ENCODE data around the gene TREH. TPM values are rescaled to one million over a fixed set of nuclear protein-coding genes. Genes with fewer than 3 reads are reported as not detected.
A peak's percentile ranks its signal among the peaks of the same experiment; 100 is the strongest.
"Not testable (repeated sequence)": the region's sequence is repeated elsewhere in the genome, so short reads cannot be mapped to it uniquely, and the experiment has no call there.

TREH gene
- total and polyA plus RNA-seq, 2 of the 8 experiments (the other 6 are each of a cell fraction or from before 2014, with no cell fraction given), result 0.03 TPM; not detected in 1

DNA sequence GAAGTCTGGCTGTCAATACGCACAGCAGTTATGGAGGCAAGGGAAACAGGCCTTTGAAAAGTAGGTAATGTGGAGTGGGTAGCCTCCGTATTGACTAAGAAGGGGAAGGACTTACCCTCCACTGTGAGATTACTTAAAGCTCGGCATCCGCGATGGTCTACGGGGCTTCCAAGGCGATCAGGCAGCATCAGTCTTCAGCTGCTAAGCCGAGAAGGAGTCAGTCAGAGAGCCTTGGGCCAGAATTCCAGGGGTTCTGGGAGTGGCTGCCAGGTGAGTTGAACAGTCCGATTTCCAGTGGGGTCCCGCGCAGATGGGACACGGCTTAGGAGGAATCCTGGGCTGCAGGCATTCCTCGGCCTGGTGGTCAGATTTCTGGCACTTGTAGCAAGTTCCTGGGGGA, 40.6 kb upstream of the TREH start:
- 0 out of 2 replicates have a peak overlapping the region, but pooled peaks have one; percentile 26 for H2BK5ac ChIP-seq (ENCODE audit: low read depth, low read length)
- peaks cover 4 to 12% (median 7%) of the 10 kb centered on the region in 4 experiments for H3K4me1 ChIP-seq (replicated peaks in 1 of 4; ENCODE audit: control insufficient read depth in 3 of 4, insufficient read depth in 4 of 4, low read length in 3 of 4)
- H3K79me2 ChIP-seq (ENCODE audit: control insufficient read depth in 1 of 2, insufficient read depth in 2 of 2, low read length in 2 of 2), result peaks cover 0 to 46% of the 10 kb centered on the region in 2 experiments; a peak in 2 of 4 replicates
- H3K23ac ChIP-seq (ENCODE audit: insufficient read length); FAIRE-seq; H4K8ac ChIP-seq (ENCODE audit: extremely low read depth, insufficient read depth, low read length); H2AFZ ChIP-seq (ENCODE audit: low read length); H3K27ac ChIP-seq (ENCODE audit: low read depth, low read length); H3K4ac ChIP-seq (replicated peaks; ENCODE audit: insufficient read length, low read depth, low read length); H3K14ac ChIP-seq (ENCODE audit: insufficient read length); H2BK12ac ChIP-seq (ENCODE audit: low read depth, low read length); H4K91ac ChIP-seq (replicated peaks; ENCODE audit: insufficient read length, low read length); H2AK5ac ChIP-seq (ENCODE audit: low read depth, low read length); H4K20me1 ChIP-seq (replicated peaks in 1 of 2; ENCODE audit: control insufficient read depth in 1 of 2, insufficient read depth in 2 of 2, low read length in 2 of 2); CTCF ChIA-PET (ENCODE audit: partially characterized antibody); H3K23me2 ChIP-seq (ENCODE audit: low read depth, low read length); H3K27me3 ChIP-seq (replicated peaks in 1 of 4; ENCODE audit: control insufficient read depth in 3 of 4, extremely low read depth in 1 of 4, insufficient read depth in 3 of 4, low read length in 3 of 4); H2BK120ac ChIP-seq (replicated peaks; ENCODE audit: low read depth, low read length); H2BK20ac ChIP-seq (ENCODE audit: low read length); H2BK15ac ChIP-seq (ENCODE audit: low read length); H3K9me3 ChIP-seq (ENCODE audit: insufficient read depth in 2 of 2, low read depth in 1 of 2, low read length in 1 of 2); H3K56ac ChIP-seq (replicated peaks; ENCODE audit: insufficient read length, low read depth, low read length); H3K79me1 ChIP-seq (ENCODE audit: low read depth, low read length): not testable (repeated sequence)
- H3K4me3 ChIP-seq (ENCODE audit: extremely low read depth in 1 of 4, insufficient read depth in 2 of 4, low read depth in 3 of 4, low read length in 4 of 4), result peak overlapping the region; percentile 32 to 62 (median 46); a peak in 7 of 8 replicates
- peak overlapping the region; percentile 71 to 83 for H3K4me2 ChIP-seq (ENCODE audit: insufficient read depth in 1 of 2, low read depth in 2 of 2, low read length in 2 of 2)
- H3K18ac ChIP-seq (ENCODE audit: extremely low read depth, low read length), result peak overlapping the region; percentile 60
- peak overlapping the region; percentile 66 for H4K5ac ChIP-seq (ENCODE audit: insufficient read length, low read depth, low read length)
- peaks cover 0 to 15% (median 0%) of the 10 kb centered on the region in 4 experiments; a peak in 1 of 8 replicates for H3K36me3 ChIP-seq (ENCODE audit: control insufficient read depth in 2 of 4, insufficient read depth in 4 of 4, low read length in 3 of 4)
- POLR2A ChIA-PET (ENCODE audit: partially characterized antibody), result interaction anchor here (0.6 to 1.4 kb wide), 4 partner anchors 14 to 285 kb away, joined by 3 to 5 read pairs (median 4); no protein-coding TSS in a partner anchor
- WGBS, 2 experiments (ENCODE audit: extremely low coverage in 1 of 2, insufficient coverage in 1 of 2, insufficient read length in 1 of 2, insufficient replicate concordance in 2 of 2, low coverage in 1 of 2, low lambda C conversion rate in 2 of 2, missing lambda C conversion rate in 1 of 2), result 9% methylated on average over 12 of the region's 13 CpGs; no CpG with 5 or more reads in 1 of the 2 experiments
- DNase-seq (ENCODE audit: low read depth in 1 of 2, low spot score in 2 of 2), result peak in 1 of 2 experiments; percentile 54
- H3K9ac ChIP-seq (replicated peaks in 1 of 4; ENCODE audit: extremely low read depth in 1 of 4, low read depth in 3 of 4, low read length in 3 of 4), result peak overlapping the region in 2 of 4 experiments; percentile 24; a peak in 4 of 7 replicates
